Stimulated activated CD8-positive, alpha-beta memory T cell treated with anti-CD3 and anti-CD28 coated beads, Interleukin-12 subunit alpha, Interleukin-12 subunit beta, amount 100 ng/mL, for 24 hours (primary cell): ENCODE measurements around the gene EGFR.

Experiments used
- DNase-seq: peaks from one replicate; pipeline ENCODE4 v3.0.0-alpha.2; 2020; ENCODE audit errors: extremely low read depth

Gene EGFR

GRCh38 chr7:55127135-55127551 is 108.3 kb downstream of the EGFR start:
- no peak for DNase-seq

- no peak for DNase-seq
Observed at GRCh38 chr7:55127622-55128081, 108.8 kb downstream of the EGFR start.

GRCh38 chr7:55128693-55129394 is 110.0 kb downstream of the EGFR start:
- DNase-seq, result no peak

GRCh38 chr7:55129541-55130394 is 111.0 kb downstream of the EGFR start:
- DNase-seq, result no peak

- no peak for DNase-seq
Observed at GRCh38 chr7:55130395-55131141, 111.8 kb downstream of the EGFR start.

GRCh38 chr7:55131142-55131929 is 112.5 kb downstream of the EGFR start:
- no peak for DNase-seq

GRCh38 chr7:55132550-55132889 is 113.7 kb downstream of the EGFR start:
- DNase-seq, result no peak

GRCh38 chr7:55132890-55133551 is 114.2 kb downstream of the EGFR start:
- DNase-seq, result no peak

GRCh38 chr7:55133630-55134358 is 115.0 kb downstream of the EGFR start:
- no peak for DNase-seq

GRCh38 chr7:55134359-55134725 is 115.5 kb downstream of the EGFR start:
- no peak for DNase-seq

- DNase-seq, result no peak
Observed at GRCh38 chr7:55134786-55135185, 116.0 kb downstream of the EGFR start.

- no peak for DNase-seq
Observed at GRCh38 chr7:55135462-55135861, 116.6 kb downstream of the EGFR start.

- DNase-seq, result no peak
Observed at GRCh38 chr7:55138663-55139062, 119.8 kb downstream of the EGFR start.

- no peak for DNase-seq
Observed at GRCh38 chr7:55140221-55140940, 121.6 kb downstream of the EGFR start.

GRCh38 chr7:55140941-55141278 is 122.1 kb downstream of the EGFR start:
- DNase-seq, result no peak

GRCh38 chr7:55142919-55143600 is 124.2 kb downstream of the EGFR start:
- DNase-seq, result no peak

- no peak for DNase-seq
Observed at GRCh38 chr7:55144333-55145317, 125.8 kb downstream of the EGFR start.

GRCh38 chr7:55145606-55146005 is 126.8 kb downstream of the EGFR start:
- DNase-seq, result no peak
